SH-SY5Y (cell line): ENCODE results near the gene HNRNPM.

Source experiments
- GATA2 ChIP-seq: IDR thresholded peaks from 2 replicates; pipeline ENCODE4 v1.6.1; 2011; ENCODE audit warnings: mild to moderate bottlenecking, low read depth, low read length
- GATA3 ChIP-seq: IDR thresholded peaks from 2 replicates; pipeline ENCODE4 v1.6.1; 2011; ENCODE audit warnings: low read depth, mild to moderate bottlenecking, low read length, moderate library complexity

DNA sequence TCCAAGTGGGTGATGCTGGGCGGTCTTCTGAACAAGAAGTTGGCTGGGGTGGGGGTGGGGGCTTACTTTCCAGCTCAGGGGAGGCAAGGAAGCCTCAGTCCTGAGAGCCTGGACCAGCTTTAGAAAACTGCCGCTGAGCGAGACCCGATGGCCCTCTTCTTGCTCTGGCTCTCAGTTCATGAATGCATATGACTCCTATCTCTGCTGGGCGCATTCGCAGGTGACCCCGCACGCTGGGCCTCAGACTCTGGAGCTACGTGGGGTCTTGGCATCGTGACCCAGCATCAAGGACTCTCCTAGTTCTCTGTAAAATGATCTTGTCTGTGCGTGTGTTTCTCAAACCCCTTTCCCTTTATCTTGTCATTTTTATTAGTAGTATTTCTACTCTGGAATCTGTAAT lies 37.9 kb downstream of the HNRNPM start:
- TF ChIP-seq GATA2 (no peak), GATA3 (no peak)
